A549 treated with ZK216348 at 1 μM for 4 hours (cell line): Measurements from ENCODE around the gene DEFB129. TPM values are rescaled to one million over a fixed set of nuclear protein-coding genes. Genes with fewer than 3 reads are reported as not detected.

Source experiments
- total RNA-seq: library from RNA; stranded (reverse); fragments of 200-300 nt; extraction: Qiagen RNA extraction; gene quantifications from 5 replicates; pipeline ENCODE4 v1.2.3, GENCODE V29; 2022; ENCODE audit warnings: low read depth

DEFB129 gene
- total RNA-seq, result not detected in 5 replicates

GRCh38 chr20:226958-227357 is at the start of gene DEFB129:
DEFB129 (plus strand) TSS chr20:227258; CDS start chr20:227289, 31 bp downstream.

DNA sequence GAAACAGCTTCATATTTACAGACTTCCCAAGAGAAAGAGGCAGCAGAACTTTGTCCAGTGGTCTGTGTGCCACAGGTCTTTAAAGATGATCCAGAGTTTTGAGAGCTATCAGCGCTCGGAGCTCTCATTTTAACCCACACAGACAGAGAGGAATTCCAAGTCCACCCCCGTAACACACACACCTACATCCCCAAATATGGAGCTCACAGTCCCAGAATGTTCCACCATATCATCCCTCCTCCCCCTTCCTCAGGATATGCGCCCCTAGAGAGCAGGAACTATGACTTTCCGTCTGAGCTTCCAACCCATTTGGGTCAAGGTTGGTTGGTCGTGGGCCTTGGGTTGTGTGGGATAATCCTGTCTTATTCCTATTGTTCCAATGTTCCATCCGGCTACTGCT is 37.4 kb upstream of the DEFB129 start, which contains the start of gene DEFB128:
TSS of gene DEFB128 (minus strand) at position 101 of the 400 bp plus-strand sequence. CDS start at position 13, 88 bp downstream.

GRCh38 chr20:257419-257818 is 30.4 kb downstream of the DEFB129 start, which contains the start of gene DEFB132:
DEFB132 (plus strand) TSS chr20:257724; CDS start chr20:257779, 55 bp downstream.

Other genes with a start within 250 kb of the DEFB129 start
- not detected in 5 replicates for gene DEFB125, start 139.6 kb upstream of the DEFB129 start, total RNA-seq
- gene DEFB126, start 84.7 kb upstream of the DEFB129 start, total RNA-seq, result not detected in 5 replicates
- not detected in 5 replicates for gene DEFB127, start 69.8 kb upstream of the DEFB129 start, total RNA-seq
- gene DEFB128, start 37.5 kb upstream of the DEFB129 start, total RNA-seq, result not detected in 5 replicates
- gene DEFB132, start 30.5 kb downstream of the DEFB129 start, total RNA-seq, result not detected in 5 replicates
- gene C20orf96, start 63.5 kb downstream of the DEFB129 start, total RNA-seq, result 9.9 to 12.6 TPM (median 11.5 TPM) in 5 replicates
- 17.4 to 24.5 TPM (median 21.9 TPM) in 5 replicates for gene ZCCHC3, start 70.3 kb downstream of the DEFB129 start, total RNA-seq
- 17.9 to 33.9 TPM (median 29.0 TPM) in 5 replicates for gene SOX12, start 98.3 kb downstream of the DEFB129 start, total RNA-seq
- gene NRSN2, start 119.9 kb downstream of the DEFB129 start, total RNA-seq, result 44.0 to 66.8 TPM (median 61.8 TPM) in 5 replicates
- 32.3 to 52.4 TPM (median 48.4 TPM) in 5 replicates for gene TRIB3, start 153.5 kb downstream of the DEFB129 start, total RNA-seq
- gene RBCK1, start 181.0 kb downstream of the DEFB129 start, total RNA-seq, result 100 to 148 TPM (median 138 TPM) in 5 replicates
- 28.9 to 35.2 TPM (median 35.0 TPM) in 5 replicates for gene TBC1D20, start 235.3 kb downstream of the DEFB129 start, total RNA-seq